HCT116 (cell line): ENCODE data around the gene DHX32. TPM values are rescaled to one million over a fixed set of nuclear protein-coding genes. Genes with fewer than 3 reads are reported as not detected.

Experiments
- ATAC-seq: fragments of 200-7000 bp; cut with Tn5 transposase; 2 replicates; pipeline ENCODE4 v1.9.1; 2020; ENCODE audit warnings: mild to moderate bottlenecking, moderate library complexity
- BruUV-seq: library from RNA; stranded (reverse); fragments of 400-500 nt; replicated peaks from 2 replicates; lab custom pipeline; 2021; lab: Mats Ljungman, UMichigan
- CTCF ChIA-PET: fragments of 300-600 bp; sonication (Branson Sonifier 250); formaldehyde crosslinking; loops from one replicate; lab custom pipeline; 2021; ENCODE audit warnings: antibody characterized with exemption; lab: Charles Lee
- POLR2A ChIA-PET: fragments of 300-600, 350-600 bp; sonication (Branson Sonifier 250); formaldehyde crosslinking; loops from one replicate; lab custom pipeline; 2021; ENCODE audit warnings: antibody characterized with exemption; lab: Charles Lee
- RAD21 ChIA-PET, 2 experiments: fragments of 300-600 bp; sonication (Branson Sonifier 250); formaldehyde crosslinking; loops; one replicate each; lab custom pipeline; 2023; ENCODE audit warnings: low total read pairs in 2 of 2; ENCODE audit not compliant: uncharacterized antibody in 2 of 2, unreplicated experiment in 2 of 2, low non-redundant PET in 1 of 2; lab: Charles Lee
- DNase-seq: peaks from one replicate; pipeline ENCODE4 v3.0.0-alpha.2; 2010; ENCODE audit warnings: low read depth, low spot score
- H2AFZ ChIP-seq: fragments of 200-600 bp; shearing (Covaris generic), sonication (generic); 2 replicates; pipeline ENCODE4 v1.6.1; 2017; ENCODE audit warnings: low read depth, mixed run types, mixed read lengths, antibody characterized with exemption, low read length; ENCODE audit not compliant: poor library complexity, severe bottlenecking
- H3K27ac ChIP-seq: 2 replicates; pipeline ENCODE4 v1.5.1; 2012; ENCODE audit warnings: low read depth, low read length
- H3K27me3 ChIP-seq: fragments of 200-600 bp; sonication (generic); 2 replicates; pipeline ENCODE4 v1.6.1; 2016; ENCODE audit warnings: mixed run types, low read length, mixed read lengths; ENCODE audit not compliant: insufficient read depth
- H3K36me3 ChIP-seq, 2 experiments: fragments of 200-500 bp in 1 of 2; fragments of 200-600 bp in 1 of 2; sonication (Bioruptor generic) in 1 of 2; sonication (generic) in 1 of 2; 2 replicates each; pipeline versions ENCODE4 v1.5.1 to v1.6.1; 2014 to 2016; ENCODE audit warnings: low read length in 2 of 2, inconsistent platforms in 1 of 2, mixed read lengths in 1 of 2, mixed run types in 1 of 2; ENCODE audit not compliant: insufficient read depth in 2 of 2, control insufficient read depth in 1 of 2
- H3K4me1 ChIP-seq, 2 experiments: fragments of 200-600 bp in 1 of 2; sonication (generic) in 1 of 2; 2 replicates each; pipeline versions ENCODE4 v1.5.1 to v1.6.1; 2012 to 2017; ENCODE audit warnings: low read length in 2 of 2, inconsistent platforms in 1 of 2, mild to moderate bottlenecking in 1 of 2, mixed read lengths in 1 of 2, mixed run types in 1 of 2, moderate library complexity in 1 of 2; ENCODE audit not compliant: insufficient read depth in 2 of 2, control insufficient read depth in 1 of 2
- H3K4me2 ChIP-seq: fragments of 200-600 bp; sonication (generic); 2 replicates; pipeline ENCODE4 v1.6.1; 2017; ENCODE audit warnings: mixed run types, low read length, mixed read lengths
- H3K4me3 ChIP-seq, 2 experiments: fragments of 200-600 bp in 1 of 2; sonication (generic) in 1 of 2; replicated peaks in 1 of 2; 2 replicates each; pipeline ENCODE4 v1.5.1; 2011 to 2016; ENCODE audit warnings: low read length in 2 of 2, control low read depth in 1 of 2, low read depth in 1 of 2, mild to moderate bottlenecking in 1 of 2, mixed read lengths in 1 of 2, mixed run types in 1 of 2
- H3K79me2 ChIP-seq: fragments of 200-600 bp; sonication (generic); 2 replicates; pipeline ENCODE4 v1.6.1; 2017; ENCODE audit warnings: mild to moderate bottlenecking, mixed run types, low read length, moderate library complexity, mixed read lengths; ENCODE audit not compliant: insufficient read depth
- H3K9ac ChIP-seq: fragments of 200-600 bp; sonication (generic); 2 replicates; pipeline ENCODE4 v1.6.1; 2016; ENCODE audit warnings: low read length, mixed read lengths
- H3K9me2 ChIP-seq: fragments of 200-600 bp; sonication (generic), shearing (Covaris generic); 2 replicates; pipeline ENCODE4 v1.6.1; 2017; ENCODE audit warnings: mixed run types, mild to moderate bottlenecking, moderate library complexity; ENCODE audit not compliant: insufficient read depth
- H3K9me3 ChIP-seq, 2 experiments: fragments of 200-500 bp in 1 of 2; fragments of 200-600 bp in 1 of 2; sonication (Bioruptor generic) in 1 of 2; sonication (generic) in 1 of 2; 2 replicates each; pipeline ENCODE4 v1.6.1; 2014 to 2017; ENCODE audit warnings: low read length in 2 of 2, mixed read lengths in 2 of 2, inconsistent platforms in 1 of 2, low read depth in 1 of 2, mild to moderate bottlenecking in 1 of 2, mixed run types in 1 of 2, moderate library complexity in 1 of 2; ENCODE audit not compliant: control insufficient read depth in 1 of 2, insufficient read depth in 1 of 2
- H4K20me1 ChIP-seq: fragments of 200-600 bp; sonication (generic), shearing (Covaris generic); 2 replicates; pipeline ENCODE4 v1.6.1; 2017; ENCODE audit warnings: mixed run types, mild to moderate bottlenecking, moderate library complexity; ENCODE audit not compliant: insufficient read depth
- CBX3 ChIP-seq: IDR thresholded peaks from 2 replicates; pipeline ENCODE4 v1.6.1; 2012; ENCODE audit warnings: low read depth
- CEBPB ChIP-seq: IDR thresholded peaks from 2 replicates; pipeline ENCODE4 v1.6.1; 2012; ENCODE audit warnings: low read depth
- ELF1 ChIP-seq: IDR thresholded peaks from 2 replicates; pipeline ENCODE4 v1.6.1; 2012; ENCODE audit warnings: low read depth, borderline replicate concordance
- EZH2 ChIP-seq: fragments of 200-600 bp; sonication (generic); IDR thresholded peaks from 2 replicates; pipeline ENCODE4 v1.6.1; 2017; ENCODE audit warnings: antibody characterized with exemption, mixed run types
- EZH2phosphoT487 ChIP-seq: fragments of 200-600 bp; IDR thresholded peaks from 2 replicates; pipeline ENCODE4 v1.6.1; 2018; ENCODE audit warnings: antibody characterized with exemption, borderline replicate concordance
- FOSL1 ChIP-seq: IDR thresholded peaks from 2 replicates; pipeline ENCODE4 v1.6.1; 2012; ENCODE audit warnings: low read depth
- JUND ChIP-seq: IDR thresholded peaks from 2 replicates; pipeline ENCODE4 v1.6.1; 2012
- POLR2A ChIP-seq: IDR thresholded peaks from 2 replicates; pipeline ENCODE4 v1.7.0; 2011; ENCODE audit warnings: borderline replicate concordance; ENCODE audit not compliant: insufficient read depth, insufficient read length; ENCODE audit errors: extremely low read depth
- RAD21 ChIP-seq: IDR thresholded peaks from 2 replicates; pipeline ENCODE4 v1.6.1; 2012; ENCODE audit warnings: low read depth, mild to moderate bottlenecking
- SP1 ChIP-seq: IDR thresholded peaks from 2 replicates; pipeline ENCODE4 v1.6.1; 2012; ENCODE audit warnings: low read depth
- SRF ChIP-seq: IDR thresholded peaks from 2 replicates; pipeline ENCODE4 v1.6.1; 2012; ENCODE audit warnings: low read depth
- YY1 ChIP-seq: IDR thresholded peaks from 2 replicates; pipeline ENCODE4 v1.6.1; 2011; ENCODE audit warnings: low read length, low read depth, moderate library complexity, mild to moderate bottlenecking; ENCODE audit not compliant: insufficient replicate concordance; ENCODE audit errors: extremely low read depth
- ZFX ChIP-seq: fragments of 450-650 bp; IDR thresholded peaks from 2 replicates; pipeline ENCODE4 v1.6.1; 2017
- ZNF274 ChIP-seq: fragments of 200-500 bp; sonication (Bioruptor generic); IDR thresholded peaks from 2 replicates; pipeline ENCODE4 v1.6.1; 2014; ENCODE audit warnings: mild to moderate bottlenecking, low read depth, low read length, inconsistent platforms
- intact Hi-C: fragments of 100-400 bp; cut with micrococcal nuclease; formaldehyde crosslinking; loops from 2 replicates; pipeline ENCODE4 v1.10.0; 2022
- total RNA-seq: library from RNA; stranded (reverse); gene quantifications from one replicate; pipeline ENCODE4 v1.2.1, GENCODE V29; 2021; ENCODE audit not compliant: unreplicated experiment
- TF ChIP-seq, protein P1 (sequence below): IDR thresholded peaks from 2 replicates; pipeline ENCODE4 v1.6.1; 2011; ENCODE audit warnings: mild to moderate bottlenecking, low read length, moderate library complexity; ENCODE audit not compliant: insufficient replicate concordance; ENCODE audit errors: extremely low read depth
- TF ChIP-seq, protein P2 (sequence below), 3 experiments: fragments of 200-600 bp in 1 of 3; sonication (generic) in 1 of 3; IDR thresholded peaks in 2 of 3; conservative IDR thresholded peaks in 1 of 3; 2 replicates each; pipeline ENCODE4 v1.5.1; 2012 to 2017; ENCODE audit warnings: low read depth in 2 of 3, low read length in 2 of 3, antibody characterized with exemption in 1 of 3, borderline replicate concordance in 1 of 3, control low read depth in 1 of 3, mild to moderate bottlenecking in 1 of 3, mixed read lengths in 1 of 3, mixed run types in 1 of 3, moderate library complexity in 1 of 3; ENCODE audit not compliant: insufficient read depth in 1 of 3
- TF ChIP-seq, protein P3 (sequence below): IDR thresholded peaks from 2 replicates; pipeline ENCODE4 v1.6.1; 2012
- TF ChIP-seq, protein P4 (sequence below): IDR thresholded peaks from 2 replicates; pipeline ENCODE4 v1.6.1; 2012; ENCODE audit warnings: low read depth
- TF ChIP-seq, protein P5 (sequence below): IDR thresholded peaks from 2 replicates; pipeline ENCODE4 v1.6.1; 2012

Gene DHX32
- total RNA-seq, 1 experiment from 2014 or later = 50.9 TPM

DNA sequence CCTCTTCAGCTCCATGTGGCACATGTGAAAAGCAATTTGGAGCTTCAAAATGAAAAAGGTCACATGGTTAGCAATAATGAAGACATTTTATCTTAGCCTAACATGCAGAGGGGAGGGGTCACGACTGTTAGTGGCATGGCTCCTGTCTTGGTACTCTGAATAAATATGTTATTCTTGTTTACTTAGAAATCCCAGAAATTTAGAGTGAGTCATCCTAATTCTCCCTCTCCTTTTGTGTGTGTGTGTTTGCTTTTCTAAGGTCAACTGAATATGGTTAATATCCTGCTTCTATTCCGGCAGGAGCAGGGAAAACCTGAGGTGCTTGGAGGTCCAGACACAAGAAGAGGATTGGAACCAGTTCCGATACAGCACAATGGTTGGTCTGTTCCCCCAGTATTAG is 40.1 kb downstream of the DHX32 start:
- TF ChIP-seq ZFX = no peak
- no peak for TF ChIP-seq EZH2
- TF ChIP-seq SRF = no peak
- TF ChIP-seq YY1 = no peak
- TF ChIP-seq SP1 = no peak
- no peak for TF ChIP-seq CBX3
- TF ChIP-seq, protein P1, sequence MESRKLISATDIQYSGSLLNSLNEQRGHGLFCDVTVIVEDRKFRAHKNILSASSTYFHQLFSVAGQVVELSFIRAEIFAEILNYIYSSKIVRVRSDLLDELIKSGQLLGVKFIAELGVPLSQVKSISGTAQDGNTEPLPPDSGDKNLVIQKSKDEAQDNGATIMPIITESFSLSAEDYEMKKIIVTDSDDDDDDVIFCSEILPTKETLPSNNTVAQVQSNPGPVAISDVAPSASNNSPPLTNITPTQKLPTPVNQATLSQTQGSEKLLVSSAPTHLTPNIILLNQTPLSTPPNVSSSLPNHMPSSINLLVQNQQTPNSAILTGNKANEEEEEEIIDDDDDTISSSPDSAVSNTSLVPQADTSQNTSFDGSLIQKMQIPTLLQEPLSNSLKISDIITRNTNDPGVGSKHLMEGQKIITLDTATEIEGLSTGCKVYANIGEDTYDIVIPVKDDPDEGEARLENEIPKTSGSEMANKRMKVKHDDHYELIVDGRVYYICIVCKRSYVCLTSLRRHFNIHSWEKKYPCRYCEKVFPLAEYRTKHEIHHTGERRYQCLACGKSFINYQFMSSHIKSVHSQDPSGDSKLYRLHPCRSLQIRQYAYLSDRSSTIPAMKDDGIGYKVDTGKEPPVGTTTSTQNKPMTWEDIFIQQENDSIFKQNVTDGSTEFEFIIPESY = no peak
- no peak for TF ChIP-seq ELF1
- no peak for TF ChIP-seq ZNF274
- TF ChIP-seq CEBPB = no peak
- TF ChIP-seq, protein P2, sequence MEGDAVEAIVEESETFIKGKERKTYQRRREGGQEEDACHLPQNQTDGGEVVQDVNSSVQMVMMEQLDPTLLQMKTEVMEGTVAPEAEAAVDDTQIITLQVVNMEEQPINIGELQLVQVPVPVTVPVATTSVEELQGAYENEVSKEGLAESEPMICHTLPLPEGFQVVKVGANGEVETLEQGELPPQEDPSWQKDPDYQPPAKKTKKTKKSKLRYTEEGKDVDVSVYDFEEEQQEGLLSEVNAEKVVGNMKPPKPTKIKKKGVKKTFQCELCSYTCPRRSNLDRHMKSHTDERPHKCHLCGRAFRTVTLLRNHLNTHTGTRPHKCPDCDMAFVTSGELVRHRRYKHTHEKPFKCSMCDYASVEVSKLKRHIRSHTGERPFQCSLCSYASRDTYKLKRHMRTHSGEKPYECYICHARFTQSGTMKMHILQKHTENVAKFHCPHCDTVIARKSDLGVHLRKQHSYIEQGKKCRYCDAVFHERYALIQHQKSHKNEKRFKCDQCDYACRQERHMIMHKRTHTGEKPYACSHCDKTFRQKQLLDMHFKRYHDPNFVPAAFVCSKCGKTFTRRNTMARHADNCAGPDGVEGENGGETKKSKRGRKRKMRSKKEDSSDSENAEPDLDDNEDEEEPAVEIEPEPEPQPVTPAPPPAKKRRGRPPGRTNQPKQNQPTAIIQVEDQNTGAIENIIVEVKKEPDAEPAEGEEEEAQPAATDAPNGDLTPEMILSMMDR (IDR thresholded peaks at IDR 0.05 in 2 of 3, conservative IDR thresholded peaks at IDR 0.05 in 1 of 3; ENCODE audit: borderline replicate concordance in 1 of 3, insufficient read depth in 1 of 3, low read depth in 2 of 3, low read length in 2 of 3) = no peak
- TF ChIP-seq, protein P3, sequence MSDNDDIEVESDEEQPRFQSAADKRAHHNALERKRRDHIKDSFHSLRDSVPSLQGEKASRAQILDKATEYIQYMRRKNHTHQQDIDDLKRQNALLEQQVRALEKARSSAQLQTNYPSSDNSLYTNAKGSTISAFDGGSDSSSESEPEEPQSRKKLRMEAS = no peak
- TF ChIP-seq, protein P4, sequence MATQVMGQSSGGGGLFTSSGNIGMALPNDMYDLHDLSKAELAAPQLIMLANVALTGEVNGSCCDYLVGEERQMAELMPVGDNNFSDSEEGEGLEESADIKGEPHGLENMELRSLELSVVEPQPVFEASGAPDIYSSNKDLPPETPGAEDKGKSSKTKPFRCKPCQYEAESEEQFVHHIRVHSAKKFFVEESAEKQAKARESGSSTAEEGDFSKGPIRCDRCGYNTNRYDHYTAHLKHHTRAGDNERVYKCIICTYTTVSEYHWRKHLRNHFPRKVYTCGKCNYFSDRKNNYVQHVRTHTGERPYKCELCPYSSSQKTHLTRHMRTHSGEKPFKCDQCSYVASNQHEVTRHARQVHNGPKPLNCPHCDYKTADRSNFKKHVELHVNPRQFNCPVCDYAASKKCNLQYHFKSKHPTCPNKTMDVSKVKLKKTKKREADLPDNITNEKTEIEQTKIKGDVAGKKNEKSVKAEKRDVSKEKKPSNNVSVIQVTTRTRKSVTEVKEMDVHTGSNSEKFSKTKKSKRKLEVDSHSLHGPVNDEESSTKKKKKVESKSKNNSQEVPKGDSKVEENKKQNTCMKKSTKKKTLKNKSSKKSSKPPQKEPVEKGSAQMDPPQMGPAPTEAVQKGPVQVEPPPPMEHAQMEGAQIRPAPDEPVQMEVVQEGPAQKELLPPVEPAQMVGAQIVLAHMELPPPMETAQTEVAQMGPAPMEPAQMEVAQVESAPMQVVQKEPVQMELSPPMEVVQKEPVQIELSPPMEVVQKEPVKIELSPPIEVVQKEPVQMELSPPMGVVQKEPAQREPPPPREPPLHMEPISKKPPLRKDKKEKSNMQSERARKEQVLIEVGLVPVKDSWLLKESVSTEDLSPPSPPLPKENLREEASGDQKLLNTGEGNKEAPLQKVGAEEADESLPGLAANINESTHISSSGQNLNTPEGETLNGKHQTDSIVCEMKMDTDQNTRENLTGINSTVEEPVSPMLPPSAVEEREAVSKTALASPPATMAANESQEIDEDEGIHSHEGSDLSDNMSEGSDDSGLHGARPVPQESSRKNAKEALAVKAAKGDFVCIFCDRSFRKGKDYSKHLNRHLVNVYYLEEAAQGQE = no peak
- no peak for TF ChIP-seq JUND
- no peak for TF ChIP-seq EZH2phosphoT487
- no peak for TF ChIP-seq POLR2A
- TF ChIP-seq RAD21 = no peak
- no peak for TF ChIP-seq FOSL1
- TF ChIP-seq, protein P5, sequence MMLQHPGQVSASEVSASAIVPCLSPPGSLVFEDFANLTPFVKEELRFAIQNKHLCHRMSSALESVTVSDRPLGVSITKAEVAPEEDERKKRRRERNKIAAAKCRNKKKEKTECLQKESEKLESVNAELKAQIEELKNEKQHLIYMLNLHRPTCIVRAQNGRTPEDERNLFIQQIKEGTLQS = no peak
- no TSS peak for BruUV-seq
- ATAC-seq = no peak
- H3K4me2 ChIP-seq = no peak overlapping the region
- H3K27ac ChIP-seq = no peak overlapping the region
- no peaks in the 10 kb centered on the region for H3K9me2 ChIP-seq
- peaks cover 49 to 54% of the 10 kb centered on the region in 2 experiments for H3K36me3 ChIP-seq
- CTCF ChIA-PET = no interaction called here
- H3K79me2 ChIP-seq = peaks cover 1% of the 10 kb centered on the region; the same call in 1 of the 2 replicates
- H3K9me3 ChIP-seq = no peaks in the 10 kb centered on the region
- intact Hi-C loops = no loop called here
- no peak for DNase-seq
- peaks cover 3% of the 10 kb centered on the region; the same call in 1 of the 2 replicates for H4K20me1 ChIP-seq
- H3K9ac ChIP-seq = no peak overlapping the region
- no peaks in the 10 kb centered on the region for H3K4me1 ChIP-seq
- POLR2A ChIA-PET = no interaction called here
- no peak overlapping the region for H2AFZ ChIP-seq
- RAD21 ChIA-PET = no interaction called here
- no peak overlapping the region for H3K4me3 ChIP-seq
- no peaks in the 10 kb centered on the region for H3K27me3 ChIP-seq
